MM.1S (cell line): ENCODE results near the gene PROB1.

Experiments used
- EZH2phosphoT487 ChIP-seq: fragments of 300-600 bp; sonication (generic); IDR thresholded peaks from 2 replicates; pipeline ENCODE4 v1.6.1; 2018; ENCODE audit warnings: antibody characterized with exemption, low read length
- TF ChIP-seq, protein P1 (sequence below): fragments of 300-600 bp; sonication (generic); IDR thresholded peaks from 2 replicates; pipeline ENCODE4 v1.5.1; 2016; ENCODE audit warnings: antibody characterized with exemption, low read length, mixed read lengths

- TF ChIP-seq, protein P1, sequence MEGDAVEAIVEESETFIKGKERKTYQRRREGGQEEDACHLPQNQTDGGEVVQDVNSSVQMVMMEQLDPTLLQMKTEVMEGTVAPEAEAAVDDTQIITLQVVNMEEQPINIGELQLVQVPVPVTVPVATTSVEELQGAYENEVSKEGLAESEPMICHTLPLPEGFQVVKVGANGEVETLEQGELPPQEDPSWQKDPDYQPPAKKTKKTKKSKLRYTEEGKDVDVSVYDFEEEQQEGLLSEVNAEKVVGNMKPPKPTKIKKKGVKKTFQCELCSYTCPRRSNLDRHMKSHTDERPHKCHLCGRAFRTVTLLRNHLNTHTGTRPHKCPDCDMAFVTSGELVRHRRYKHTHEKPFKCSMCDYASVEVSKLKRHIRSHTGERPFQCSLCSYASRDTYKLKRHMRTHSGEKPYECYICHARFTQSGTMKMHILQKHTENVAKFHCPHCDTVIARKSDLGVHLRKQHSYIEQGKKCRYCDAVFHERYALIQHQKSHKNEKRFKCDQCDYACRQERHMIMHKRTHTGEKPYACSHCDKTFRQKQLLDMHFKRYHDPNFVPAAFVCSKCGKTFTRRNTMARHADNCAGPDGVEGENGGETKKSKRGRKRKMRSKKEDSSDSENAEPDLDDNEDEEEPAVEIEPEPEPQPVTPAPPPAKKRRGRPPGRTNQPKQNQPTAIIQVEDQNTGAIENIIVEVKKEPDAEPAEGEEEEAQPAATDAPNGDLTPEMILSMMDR: no peak
- TF ChIP-seq EZH2phosphoT487: no peak
These were observed 34.5 kb downstream of the PROB1 start for GRCh38 chr5:139360384-139360783.
